Adrenal gland (tissue), 5 donors: ENCODE data around the gene MTAP.

Experiments
- POLR2A ChIP-seq, 2 donors: fragments of 450-650 bp; IDR thresholded peaks; one replicate each; pipeline ENCODE4 v1.6.1; 2017; ENCODE audit warnings: antibody characterized with exemption in 2 of 2, mild to moderate bottlenecking in 2 of 2, moderate library complexity in 1 of 2
- TF ChIP-seq, protein P1 (sequence below), 6 experiments: fragments of 450-650 bp in 4 of 6; fragments of 200-600 bp in 2 of 6; sonication (generic) in 1 of 6; IDR thresholded peaks; 1 replicate in 5 of 6; 2 replicates in 1 of 6; pipeline versions ENCODE4 v1.5.1 to v1.8.0; 2016 to 2021; ENCODE audit warnings: antibody characterized with exemption in 6 of 6, mild to moderate bottlenecking in 2 of 6, moderate library complexity in 1 of 6
- donor health status: DM: no; HTN: no; CAD: no.

DNA sequence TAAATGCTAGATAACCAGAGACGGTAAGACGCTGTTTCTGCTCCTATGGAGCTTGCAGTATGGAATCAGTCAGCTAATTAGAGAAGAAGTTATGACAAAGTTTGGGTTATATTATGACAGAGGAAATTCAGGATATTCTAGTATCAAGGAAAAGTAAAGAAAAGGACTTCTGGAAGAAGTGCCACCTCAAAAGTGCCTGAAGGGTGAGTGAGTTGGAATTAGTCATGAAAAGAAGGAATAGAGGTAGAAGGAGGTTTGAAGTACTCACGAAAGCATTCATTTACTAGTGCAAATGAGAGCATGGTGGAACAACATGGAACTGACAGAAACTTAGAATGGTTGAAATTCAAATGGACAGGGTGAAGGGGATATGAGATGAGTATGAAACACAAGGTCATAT lies 40.4 kb upstream of the MTAP start:
- TF ChIP-seq, protein P1, sequence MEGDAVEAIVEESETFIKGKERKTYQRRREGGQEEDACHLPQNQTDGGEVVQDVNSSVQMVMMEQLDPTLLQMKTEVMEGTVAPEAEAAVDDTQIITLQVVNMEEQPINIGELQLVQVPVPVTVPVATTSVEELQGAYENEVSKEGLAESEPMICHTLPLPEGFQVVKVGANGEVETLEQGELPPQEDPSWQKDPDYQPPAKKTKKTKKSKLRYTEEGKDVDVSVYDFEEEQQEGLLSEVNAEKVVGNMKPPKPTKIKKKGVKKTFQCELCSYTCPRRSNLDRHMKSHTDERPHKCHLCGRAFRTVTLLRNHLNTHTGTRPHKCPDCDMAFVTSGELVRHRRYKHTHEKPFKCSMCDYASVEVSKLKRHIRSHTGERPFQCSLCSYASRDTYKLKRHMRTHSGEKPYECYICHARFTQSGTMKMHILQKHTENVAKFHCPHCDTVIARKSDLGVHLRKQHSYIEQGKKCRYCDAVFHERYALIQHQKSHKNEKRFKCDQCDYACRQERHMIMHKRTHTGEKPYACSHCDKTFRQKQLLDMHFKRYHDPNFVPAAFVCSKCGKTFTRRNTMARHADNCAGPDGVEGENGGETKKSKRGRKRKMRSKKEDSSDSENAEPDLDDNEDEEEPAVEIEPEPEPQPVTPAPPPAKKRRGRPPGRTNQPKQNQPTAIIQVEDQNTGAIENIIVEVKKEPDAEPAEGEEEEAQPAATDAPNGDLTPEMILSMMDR (IDR thresholded peaks at IDR 0.05), result no peak
- no peak for TF ChIP-seq POLR2A (IDR thresholded peaks at IDR 0.05)
